Inflammatory macrophage (primary cell): ENCODE data around the gene BZW1.

Experiments
- DNase-seq, 2 donors: peaks; one replicate each; pipeline ENCODE4 v3.0.0-alpha.2; 2020 to 2022

The BZW1 gene

DNA sequence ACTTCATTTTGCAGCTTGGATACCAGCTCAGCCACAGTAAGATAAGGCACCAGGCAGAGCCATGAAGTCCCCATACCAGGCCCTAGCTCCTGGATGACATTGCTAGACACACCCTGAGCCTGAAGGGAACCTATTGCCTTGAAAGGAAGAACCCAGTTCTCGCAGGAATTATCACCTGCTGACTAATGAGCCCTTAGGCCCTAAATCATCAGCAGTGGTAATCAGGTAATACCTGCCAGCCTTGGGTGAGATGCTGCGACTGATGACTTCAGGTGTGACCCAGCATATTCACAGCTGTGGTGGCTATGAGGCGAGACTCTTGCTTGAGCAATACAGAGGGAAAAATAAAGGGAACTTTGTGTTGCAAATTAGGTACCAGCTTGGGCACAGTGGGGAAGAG, 27.8 kb downstream of the BZW1 start:
- no peak for DNase-seq

GRCh38 chr2:200843993-200844948, 32.6 kb downstream of the BZW1 start:
- no peak for DNase-seq

DNA sequence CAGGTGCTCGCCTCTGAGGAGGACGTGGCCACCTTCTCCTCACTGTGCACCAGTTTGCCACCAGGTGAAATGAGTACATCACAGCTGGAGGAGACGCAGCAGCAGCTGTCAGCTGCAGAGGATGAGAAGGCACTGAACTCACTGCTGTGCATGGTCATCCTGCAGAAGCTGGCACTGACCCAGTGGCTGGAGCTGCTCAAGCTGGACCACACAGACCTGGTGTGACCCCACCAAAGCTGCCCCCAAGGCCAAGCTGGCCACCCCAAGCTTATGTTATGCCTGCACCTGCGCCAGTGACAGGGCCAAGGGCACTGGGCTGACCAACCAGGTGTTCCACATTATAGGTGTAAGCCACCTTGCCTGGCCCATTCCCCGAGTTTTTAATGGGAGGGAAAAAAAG, 33.5 kb downstream of the BZW1 start:
- no peak for DNase-seq

DNA sequence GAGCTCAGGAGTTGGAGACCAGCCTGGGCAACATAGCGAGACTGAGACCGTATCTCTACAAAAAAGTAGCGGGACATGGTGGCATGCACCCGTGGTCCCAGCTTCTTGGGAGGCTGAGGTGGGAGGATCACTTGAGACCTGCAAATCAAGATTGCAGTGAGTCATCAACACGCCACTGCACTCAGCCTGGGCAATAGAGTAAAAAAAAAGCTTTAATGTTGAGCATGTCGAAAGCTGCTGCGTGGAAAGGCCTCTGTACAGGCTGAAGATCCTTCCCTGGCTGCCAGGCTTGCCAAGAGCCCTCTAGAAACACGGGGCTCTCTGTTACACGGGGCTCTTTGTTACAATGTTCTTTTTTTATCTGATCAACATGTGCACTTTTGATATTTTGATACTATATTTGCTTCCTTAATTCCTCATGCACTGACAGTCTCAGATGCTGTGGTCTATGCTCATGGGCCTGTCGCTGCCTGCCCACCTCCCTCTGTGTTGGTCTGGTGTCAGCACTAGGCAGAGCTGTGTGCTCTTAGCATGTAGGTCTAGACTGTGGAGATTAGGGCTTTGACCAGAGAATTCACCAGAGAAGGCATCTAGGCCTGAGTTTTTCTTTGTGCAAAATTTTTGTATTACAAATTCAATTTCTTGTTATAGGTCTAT, 34.1 kb downstream of the BZW1 start:
- peak in 1 of 2 donors; percentile 40 for DNase-seq

DNA sequence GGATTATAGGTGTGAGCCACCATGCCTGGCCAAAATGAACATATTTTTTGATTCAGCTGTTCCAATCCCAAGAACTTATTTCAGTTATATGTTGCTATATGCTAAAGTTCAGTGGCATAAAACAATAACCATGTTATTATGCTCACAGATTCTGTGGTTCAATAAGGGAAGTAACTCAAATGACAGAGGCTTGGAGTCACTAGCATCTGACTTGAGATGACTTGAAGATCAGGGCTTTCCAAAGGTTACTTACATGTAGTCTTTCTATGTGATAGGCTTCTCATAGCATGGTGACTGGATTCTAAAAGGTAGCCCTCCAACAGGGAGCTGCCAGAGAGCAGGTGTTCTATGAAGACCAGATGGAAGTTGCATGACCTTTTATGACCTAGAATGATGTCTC, 35.6 kb downstream of the BZW1 start:
- peak; percentile 61 to 73 for DNase-seq

- no peak for DNase-seq
Observed at GRCh38 chr2:200847939-200848338, 36.2 kb downstream of the BZW1 start.

DNA sequence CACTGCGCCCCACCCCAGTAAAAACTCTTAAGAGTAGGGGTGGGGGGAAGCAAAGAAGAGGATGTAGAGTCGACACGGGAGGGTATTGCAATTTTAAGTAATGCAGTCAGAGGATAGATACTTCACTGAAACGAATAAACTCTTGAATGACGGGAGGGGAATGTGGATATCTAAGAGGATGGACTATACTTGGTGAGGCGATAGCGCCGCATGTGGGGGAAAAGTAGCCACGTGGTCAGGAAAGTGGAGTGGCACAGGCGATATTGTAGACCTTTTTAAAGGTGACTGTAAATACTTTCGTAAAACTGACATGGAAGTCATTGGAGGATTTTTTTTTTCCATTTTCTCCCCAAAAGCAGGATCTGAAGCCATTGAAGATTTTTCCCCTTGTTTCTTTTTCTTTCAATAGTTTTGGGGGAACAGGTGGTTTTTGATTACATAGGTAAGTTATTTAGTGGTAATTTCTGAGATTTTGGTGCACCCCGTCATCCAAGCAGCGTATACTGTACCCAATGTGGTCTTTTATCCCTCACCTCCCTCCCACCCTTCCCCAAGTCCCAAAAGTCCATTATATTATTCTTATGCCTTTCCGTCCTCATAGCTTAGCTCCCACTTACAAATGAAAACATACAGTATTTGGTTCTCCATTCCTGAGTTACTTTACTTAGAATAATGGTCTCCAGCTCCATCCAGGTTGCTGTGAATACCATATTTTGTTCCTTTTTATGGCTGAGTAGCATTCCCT, 39.0 kb downstream of the BZW1 start:
- DNase-seq: no peak

DNA sequence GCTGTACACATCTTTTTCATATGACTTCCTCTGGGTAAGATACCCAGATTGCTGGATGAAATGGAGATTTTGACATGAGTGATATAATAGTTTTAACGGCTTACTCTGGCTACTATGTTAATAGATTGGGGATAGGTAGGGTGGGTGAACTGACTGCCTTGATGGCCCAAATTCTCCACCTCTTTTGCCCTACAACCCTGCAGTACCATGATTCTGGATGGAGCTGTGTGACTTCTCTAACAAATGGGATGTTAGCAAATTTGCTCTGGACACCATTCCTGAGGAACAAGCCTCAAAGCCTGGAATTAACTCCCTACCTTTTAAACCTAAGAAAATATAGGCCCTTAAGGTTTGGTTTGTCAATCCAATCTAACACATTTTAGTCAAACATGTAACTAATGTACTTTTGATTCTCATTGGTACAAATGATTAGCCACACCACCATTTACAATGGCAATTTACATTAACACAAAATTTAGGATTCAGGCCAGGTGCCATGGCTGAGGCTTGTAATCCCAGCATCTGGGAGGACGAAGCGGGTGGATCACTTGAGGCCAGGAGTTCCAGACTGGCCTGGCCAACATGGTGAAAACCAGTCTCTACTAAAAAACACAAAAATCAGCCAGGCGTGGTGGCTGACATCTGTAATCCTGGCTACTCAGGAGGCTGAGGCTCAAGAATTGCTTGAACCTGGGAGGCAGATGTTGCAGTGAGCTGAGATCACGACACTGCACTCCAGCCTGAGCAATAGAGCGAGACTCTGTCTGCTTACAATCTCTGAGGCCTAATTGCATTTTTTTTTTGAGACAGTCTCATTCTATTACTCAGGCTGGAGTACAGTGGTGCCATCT, 39.9 kb downstream of the BZW1 start:
- DNase-seq: no peak

- no peak for DNase-seq
Observed at GRCh38 chr2:200852605-200853004, 40.9 kb downstream of the BZW1 start.

DNA sequence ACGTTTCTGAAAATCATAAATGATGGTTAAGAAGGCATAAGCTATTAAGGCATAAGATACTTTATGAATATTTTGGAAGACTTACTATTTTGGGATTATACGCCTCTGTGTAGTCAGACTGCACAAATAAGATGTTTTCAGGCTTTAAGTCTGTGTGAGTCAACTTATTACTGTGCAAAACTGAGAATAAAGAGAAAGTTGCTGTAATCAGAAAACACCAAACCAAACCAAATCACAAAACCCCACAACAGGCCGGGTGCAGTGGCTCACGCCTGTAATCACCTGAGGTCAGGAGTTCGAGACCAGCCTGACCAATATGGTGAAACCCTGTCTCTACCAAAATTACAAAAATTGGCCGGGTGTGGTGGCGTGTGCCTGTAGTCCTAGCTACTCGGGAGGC, 45.1 kb downstream of the BZW1 start:
- DNase-seq: no peak

- DNase-seq: peak in 1 of 2 donors; percentile 35
Observed at GRCh38 chr2:200860092-200860795, 48.5 kb downstream of the BZW1 start.

DNA sequence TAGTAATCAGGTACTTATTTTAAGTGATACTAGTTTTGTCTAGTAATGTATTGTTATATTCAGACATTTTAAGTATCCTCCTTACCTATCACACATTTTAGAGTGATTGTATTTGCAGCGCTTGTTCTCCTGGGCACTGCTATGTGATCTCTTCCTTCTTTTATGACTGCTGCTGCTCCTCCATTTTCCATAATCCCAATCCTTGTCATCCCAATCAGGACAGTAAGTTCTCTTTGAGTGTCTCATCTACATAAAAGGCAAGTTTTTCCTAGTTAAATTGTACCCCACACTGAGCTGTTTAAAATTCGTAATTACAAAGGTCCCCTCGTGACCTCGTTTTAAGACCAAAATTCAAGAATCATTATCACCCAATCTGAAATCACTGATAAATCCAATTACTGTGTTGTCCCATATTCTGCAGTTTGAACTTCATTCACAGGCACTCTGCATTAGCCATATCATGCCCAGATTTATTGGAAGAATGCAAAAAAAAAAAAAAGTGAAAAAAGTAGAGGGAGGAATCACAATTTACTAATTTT, 50.0 kb downstream of the BZW1 start:
- no peak for DNase-seq

- peak; percentile 57 to 60 for DNase-seq
Observed at GRCh38 chr2:200862532-200863000, 50.9 kb downstream of the BZW1 start.

DNA sequence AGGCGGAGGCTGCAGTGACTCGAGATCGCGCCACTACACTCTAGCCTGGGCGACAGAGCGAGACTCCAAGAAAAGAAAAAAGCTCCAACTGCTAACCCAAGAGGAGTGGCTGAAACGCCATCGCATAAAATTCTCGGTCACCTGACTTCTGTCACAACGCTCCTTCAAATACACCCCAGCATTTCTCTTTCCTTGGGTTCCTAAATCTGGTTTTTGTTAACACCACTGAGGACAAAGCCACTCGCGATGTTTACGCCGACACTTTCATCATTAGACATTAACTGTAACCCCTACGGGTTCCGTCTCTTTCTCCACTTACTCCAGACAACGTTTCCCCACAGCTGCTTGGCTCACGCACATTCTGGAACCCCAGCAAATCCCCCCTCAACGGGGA, 52.1 kb downstream of the BZW1 start:
- peak; percentile 80 to 85 for DNase-seq

DNA sequence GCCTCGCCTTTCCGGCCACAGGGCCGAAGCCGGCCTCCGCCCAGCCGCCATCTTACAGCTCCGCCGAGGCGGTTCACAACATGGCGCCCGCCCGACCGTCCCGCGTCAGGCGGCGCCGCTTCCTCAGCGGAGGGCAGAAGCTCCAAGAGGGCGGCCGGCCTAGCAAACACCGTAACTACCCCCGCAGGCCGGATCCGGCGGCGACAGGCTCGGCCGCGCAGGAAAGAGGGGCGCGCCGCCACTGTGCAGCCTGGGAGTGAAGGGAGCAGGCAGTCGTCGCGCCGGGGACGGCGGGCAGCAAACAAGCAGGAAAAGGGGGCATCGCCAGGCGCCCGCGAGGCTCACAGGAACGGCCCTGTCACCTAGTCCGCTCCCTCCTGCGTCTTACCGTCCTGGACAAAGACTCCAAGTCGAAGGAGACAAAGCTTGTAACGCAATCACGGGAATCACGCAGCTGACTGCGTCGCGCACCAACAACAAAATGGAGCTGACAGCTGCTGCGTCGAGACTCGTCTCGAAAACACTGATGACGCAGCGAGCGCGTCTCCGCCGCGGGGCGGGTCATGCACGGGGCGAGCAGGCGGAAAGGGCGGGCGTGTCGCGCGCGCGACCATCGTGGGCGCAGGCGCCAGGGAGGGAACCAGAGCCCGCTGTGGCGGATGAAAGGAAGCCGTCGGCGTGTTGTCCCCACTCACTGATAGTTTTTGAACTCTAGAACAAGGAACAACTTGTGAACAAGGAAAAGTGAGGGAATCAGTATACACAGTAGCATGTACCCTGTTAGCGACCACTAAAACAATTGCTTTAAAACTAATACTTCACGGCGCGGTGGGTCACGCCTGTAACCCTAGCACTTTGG, 52.7 kb downstream of the BZW1 start, which contains the start of gene CLK1:
CLK1 (minus strand) TSS at position 483 of the 859 bp plus-strand sequence. CDS start 2,796 bp downstream, outside the sequence.
- DNase-seq: peak; percentile 97 to 99

DNA sequence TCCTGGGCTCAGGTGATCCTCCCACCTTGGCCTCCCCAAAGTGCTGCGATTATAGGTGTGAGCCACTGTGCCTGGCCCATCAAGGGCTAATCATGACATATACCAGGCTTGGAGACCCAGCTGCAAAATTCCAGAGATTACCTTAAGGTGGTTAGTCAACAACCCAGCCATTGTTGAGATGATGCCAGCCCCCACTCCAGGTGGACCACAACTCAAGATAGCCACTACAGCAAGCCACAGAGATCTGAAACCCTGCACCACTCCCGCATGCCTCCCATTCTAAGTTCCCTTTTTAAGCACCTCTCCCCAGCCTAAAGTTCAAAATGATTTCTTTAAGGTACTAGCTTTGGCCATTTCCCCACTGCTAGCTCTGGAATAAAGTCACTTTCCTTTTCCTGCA, 57.3 kb downstream of the BZW1 start:
- no peak for DNase-seq

GRCh38 chr2:200871151-200871550, 59.4 kb downstream of the BZW1 start:
- no peak for DNase-seq

DNA sequence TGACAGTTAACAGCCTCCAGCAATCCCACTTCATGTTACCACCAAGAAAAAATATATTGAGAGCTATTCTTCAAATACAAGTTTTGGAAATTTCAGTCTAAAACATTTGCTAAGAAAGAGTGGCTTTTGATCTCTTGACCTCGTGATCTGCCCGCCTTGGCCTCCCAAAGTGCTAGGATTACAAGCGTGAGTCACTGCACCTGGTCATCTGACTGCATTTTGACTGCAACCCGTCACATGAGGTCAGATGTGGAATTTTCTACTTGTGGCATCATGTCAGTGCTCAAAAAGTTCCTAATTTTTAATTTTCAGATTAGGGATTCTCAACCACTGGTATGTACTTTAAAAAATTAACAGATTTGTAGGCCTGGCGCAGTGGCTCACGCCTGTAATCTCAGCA, 61.9 kb downstream of the BZW1 start:
- DNase-seq: peak; percentile 50 to 65
